Neural crest cell (in vitro differentiated cells): ENCODE results near the gene RETREG2. TPM values are rescaled to one million over a fixed set of nuclear protein-coding genes. Genes with fewer than 3 reads are reported as not detected.

Experiments
- DNase-seq: peaks from one replicate; pipeline ENCODE4 v3.0.0; 2021; ENCODE audit warnings: low read depth, mixed read lengths, low spot score
- H3K27ac Mint-ChIP-seq: one replicate; pipeline ENCODE4 v1.8.0; 2021; ENCODE audit warnings: mild to moderate bottlenecking, mixed read lengths; ENCODE audit not compliant: unreplicated experiment
- H3K27me3 Mint-ChIP-seq: 2 replicates; pipeline ENCODE4 v1.8.0; 2021; ENCODE audit warnings: low read depth, mild to moderate bottlenecking, mixed read lengths
- H3K36me3 Mint-ChIP-seq: 2 replicates; pipeline ENCODE4 v1.8.0; 2021; ENCODE audit warnings: low read depth, mild to moderate bottlenecking, mixed read lengths
- H3K4me1 Mint-ChIP-seq: 2 replicates; pipeline ENCODE4 v1.8.0; 2021; ENCODE audit warnings: mixed read lengths
- H3K4me3 Mint-ChIP-seq: one replicate; pipeline ENCODE4 v1.8.0; 2021; ENCODE audit warnings: mild to moderate bottlenecking, mixed read lengths
- H3K9me3 Mint-ChIP-seq: 2 replicates; pipeline ENCODE4 v1.8.0; 2021; ENCODE audit warnings: mixed read lengths
- total RNA-seq: library from RNA; stranded (reverse); gene quantifications from 2 replicates; pipeline ENCODE4 v1.2.1, GENCODE V29; 2021
- TF ChIP-seq, protein P1 (sequence below): fragments of 200-600 bp; sonication (generic); conservative IDR thresholded peaks from 2 replicates; pipeline ENCODE4 v1.5.0; 2021; ENCODE audit warnings: antibody characterized with exemption, mild to moderate bottlenecking

The RETREG2 gene
- total RNA-seq, 1 donor from 2014 or later, result 86.0 TPM

DNA sequence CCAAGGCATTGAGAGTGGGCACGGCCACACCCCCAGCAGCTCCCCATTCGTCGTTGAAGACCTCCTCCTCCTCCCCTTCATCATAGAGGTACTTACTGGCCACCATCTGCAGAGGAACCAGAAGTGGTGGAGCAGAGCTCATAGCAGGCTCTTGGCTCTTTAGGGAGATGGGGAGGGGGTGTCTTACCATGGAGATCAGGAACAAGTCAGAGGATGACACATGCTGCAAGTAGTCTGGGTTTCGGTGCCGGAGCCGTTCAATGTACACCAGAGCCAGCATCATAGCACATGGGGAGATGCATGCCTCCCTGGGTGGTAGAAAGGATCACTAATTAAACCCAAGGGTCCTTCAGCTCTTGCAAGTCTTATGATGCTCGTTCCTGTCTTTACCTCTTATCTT, 3.3 kb upstream of the RETREG2 start:
- H3K4me3 Mint-ChIP-seq, result peak overlapping the region; percentile 84
- H3K9me3 Mint-ChIP-seq, result no peaks in the 10 kb centered on the region
- TF ChIP-seq, protein P1, sequence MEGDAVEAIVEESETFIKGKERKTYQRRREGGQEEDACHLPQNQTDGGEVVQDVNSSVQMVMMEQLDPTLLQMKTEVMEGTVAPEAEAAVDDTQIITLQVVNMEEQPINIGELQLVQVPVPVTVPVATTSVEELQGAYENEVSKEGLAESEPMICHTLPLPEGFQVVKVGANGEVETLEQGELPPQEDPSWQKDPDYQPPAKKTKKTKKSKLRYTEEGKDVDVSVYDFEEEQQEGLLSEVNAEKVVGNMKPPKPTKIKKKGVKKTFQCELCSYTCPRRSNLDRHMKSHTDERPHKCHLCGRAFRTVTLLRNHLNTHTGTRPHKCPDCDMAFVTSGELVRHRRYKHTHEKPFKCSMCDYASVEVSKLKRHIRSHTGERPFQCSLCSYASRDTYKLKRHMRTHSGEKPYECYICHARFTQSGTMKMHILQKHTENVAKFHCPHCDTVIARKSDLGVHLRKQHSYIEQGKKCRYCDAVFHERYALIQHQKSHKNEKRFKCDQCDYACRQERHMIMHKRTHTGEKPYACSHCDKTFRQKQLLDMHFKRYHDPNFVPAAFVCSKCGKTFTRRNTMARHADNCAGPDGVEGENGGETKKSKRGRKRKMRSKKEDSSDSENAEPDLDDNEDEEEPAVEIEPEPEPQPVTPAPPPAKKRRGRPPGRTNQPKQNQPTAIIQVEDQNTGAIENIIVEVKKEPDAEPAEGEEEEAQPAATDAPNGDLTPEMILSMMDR, result no peak
- peaks cover 27% of the 10 kb centered on the region for H3K4me1 Mint-ChIP-seq
- no peaks in the 10 kb centered on the region for H3K27me3 Mint-ChIP-seq
- H3K27ac Mint-ChIP-seq, result no peak overlapping the region
- peaks cover 2% of the 10 kb centered on the region for H3K36me3 Mint-ChIP-seq
- DNase-seq, result no peak

DNA sequence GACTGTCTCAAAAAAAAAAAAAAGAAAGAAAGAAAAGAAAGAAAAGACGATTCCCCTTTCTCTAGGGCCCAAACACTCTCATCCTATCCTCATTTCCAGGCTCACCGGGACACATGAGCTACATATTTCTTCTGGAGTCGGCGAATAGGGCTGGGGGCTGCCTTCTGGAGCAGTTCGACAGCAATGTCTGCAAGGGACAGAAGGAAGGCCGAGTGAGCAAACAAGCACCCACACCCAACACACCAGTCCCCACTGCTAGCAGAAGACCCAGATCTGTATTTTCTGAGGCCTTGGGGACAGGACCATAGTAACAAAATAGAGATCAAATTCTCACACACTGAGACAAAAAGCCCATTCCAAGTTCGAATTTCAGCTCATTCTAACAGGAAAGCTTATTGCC, 2.6 kb upstream of the RETREG2 start:
- peak overlapping the region; percentile 84 for H3K4me3 Mint-ChIP-seq
- H3K27me3 Mint-ChIP-seq, result no peaks in the 10 kb centered on the region
- H3K4me1 Mint-ChIP-seq, result peaks cover 27% of the 10 kb centered on the region
- no peak overlapping the region for H3K27ac Mint-ChIP-seq
- TF ChIP-seq, protein P1, result no peak
- DNase-seq, result no peak
- H3K36me3 Mint-ChIP-seq, result peaks cover 2% of the 10 kb centered on the region
- H3K9me3 Mint-ChIP-seq, result no peaks in the 10 kb centered on the region

DNA sequence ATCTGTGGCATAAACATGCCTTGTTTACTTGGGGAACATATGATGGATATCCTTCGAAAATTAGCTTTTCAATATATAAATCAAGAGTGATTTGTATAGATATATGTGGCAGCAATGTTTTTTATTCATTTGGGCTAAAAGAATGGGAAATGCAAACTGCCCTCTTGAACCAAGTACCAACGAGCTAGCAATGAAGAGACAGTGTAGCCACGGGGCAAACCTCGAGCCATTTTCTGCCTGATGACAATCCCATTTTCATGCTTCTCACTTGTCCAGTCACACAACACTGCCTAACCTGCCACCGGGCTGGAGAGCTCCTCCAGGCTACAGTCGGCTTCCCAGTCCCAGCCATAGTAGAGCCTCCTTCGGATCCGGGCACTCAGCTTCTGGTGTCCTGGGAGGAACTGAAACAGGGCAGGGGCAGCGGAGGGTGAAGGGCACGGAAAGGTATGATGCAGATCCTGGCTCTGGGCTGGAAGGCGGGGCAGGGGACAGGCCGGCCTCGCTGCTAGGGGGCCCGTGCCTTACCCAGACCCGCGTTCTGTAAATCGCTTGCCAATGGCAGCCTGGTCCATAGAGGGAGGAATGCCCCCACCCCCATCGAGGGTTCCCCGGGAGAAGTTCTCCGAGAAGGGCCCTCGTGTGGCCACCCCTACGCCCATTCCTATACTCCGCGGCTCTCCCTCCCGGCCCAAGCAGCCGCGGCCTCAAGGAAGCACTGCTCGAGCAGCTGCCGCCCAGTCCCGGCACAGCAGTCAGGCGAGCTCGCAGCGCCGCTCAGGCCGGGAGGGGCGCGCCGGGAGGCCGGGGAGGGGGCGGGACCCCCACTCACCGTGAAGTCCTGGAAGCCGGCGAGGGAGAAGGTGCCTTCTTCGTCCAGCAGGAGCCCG, 1.9 kb upstream of the RETREG2 start:
- Mint-ChIP-seq H3K9me3 (no peaks in the 10 kb centered on the region), H3K27me3 (no peaks in the 10 kb centered on the region)

DNA sequence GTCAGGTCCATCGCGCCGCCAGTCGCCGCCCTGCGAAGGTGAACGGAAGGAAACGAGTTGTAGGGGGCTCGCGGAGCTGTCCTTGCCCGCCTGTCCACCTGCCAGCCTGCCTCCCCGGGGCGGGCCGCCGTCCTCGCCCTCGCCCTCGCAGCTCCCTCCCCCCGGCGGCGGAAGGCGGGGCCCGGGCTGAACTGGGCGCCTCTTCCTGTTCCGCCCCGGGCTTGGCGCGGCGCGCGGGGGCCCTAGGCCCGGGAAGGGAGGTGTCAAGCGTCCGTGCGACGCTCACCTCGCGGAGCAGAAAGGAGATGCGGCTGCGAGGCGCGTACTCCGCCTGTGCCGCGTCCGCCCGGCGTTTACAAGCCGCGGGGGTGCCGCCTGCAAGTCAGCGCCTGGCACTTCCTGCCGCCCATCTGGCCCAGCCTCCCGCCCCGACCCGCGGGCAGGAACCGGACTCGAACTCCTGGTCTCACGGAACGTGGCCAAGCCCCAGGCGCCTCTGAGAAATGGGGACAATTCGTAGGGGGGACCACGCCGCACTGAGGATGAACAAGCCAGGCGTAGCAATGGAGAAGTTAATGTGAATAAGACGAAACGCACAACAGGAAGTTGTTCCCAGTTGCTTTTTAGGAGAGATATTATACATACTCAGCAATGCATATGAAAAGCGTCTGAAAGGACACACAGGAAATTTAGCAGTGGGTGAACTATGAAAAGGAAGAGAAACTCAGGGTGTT, 1.1 kb upstream of the RETREG2 start, which contains the start of gene CNPPD1:
TSS of gene CNPPD1 (minus strand) at position 108 of the 734 bp plus-strand sequence. CDS start at position 11, 97 bp downstream.
- peaks cover 27% of the 10 kb centered on the region for H3K4me1 Mint-ChIP-seq
- no peaks in the 10 kb centered on the region for H3K27me3 Mint-ChIP-seq
- H3K4me3 Mint-ChIP-seq, result peak within 1 kb of the TSS; percentile 95
- H3K36me3 Mint-ChIP-seq, result no peaks in the 10 kb centered on the region
- peak; percentile 61 for DNase-seq
- H3K9me3 Mint-ChIP-seq, result no peaks in the 10 kb centered on the region
- TF ChIP-seq, protein P1, result no peak
- H3K27ac Mint-ChIP-seq, result peak within 1 kb of the TSS; percentile 93

More for the DNA sequence above, 1.9 kb upstream of the RETREG2 start:
- DNase-seq, result no peak
- Mint-ChIP-seq H3K36me3 (peaks cover 2% of the 10 kb centered on the region), H3K4me1 (peaks cover 27% of the 10 kb centered on the region), H3K4me3 (peak overlapping the region; percentile 84), H3K27ac (no peak overlapping the region)
- TF ChIP-seq, protein P1, result peak; percentile 43

DNA sequence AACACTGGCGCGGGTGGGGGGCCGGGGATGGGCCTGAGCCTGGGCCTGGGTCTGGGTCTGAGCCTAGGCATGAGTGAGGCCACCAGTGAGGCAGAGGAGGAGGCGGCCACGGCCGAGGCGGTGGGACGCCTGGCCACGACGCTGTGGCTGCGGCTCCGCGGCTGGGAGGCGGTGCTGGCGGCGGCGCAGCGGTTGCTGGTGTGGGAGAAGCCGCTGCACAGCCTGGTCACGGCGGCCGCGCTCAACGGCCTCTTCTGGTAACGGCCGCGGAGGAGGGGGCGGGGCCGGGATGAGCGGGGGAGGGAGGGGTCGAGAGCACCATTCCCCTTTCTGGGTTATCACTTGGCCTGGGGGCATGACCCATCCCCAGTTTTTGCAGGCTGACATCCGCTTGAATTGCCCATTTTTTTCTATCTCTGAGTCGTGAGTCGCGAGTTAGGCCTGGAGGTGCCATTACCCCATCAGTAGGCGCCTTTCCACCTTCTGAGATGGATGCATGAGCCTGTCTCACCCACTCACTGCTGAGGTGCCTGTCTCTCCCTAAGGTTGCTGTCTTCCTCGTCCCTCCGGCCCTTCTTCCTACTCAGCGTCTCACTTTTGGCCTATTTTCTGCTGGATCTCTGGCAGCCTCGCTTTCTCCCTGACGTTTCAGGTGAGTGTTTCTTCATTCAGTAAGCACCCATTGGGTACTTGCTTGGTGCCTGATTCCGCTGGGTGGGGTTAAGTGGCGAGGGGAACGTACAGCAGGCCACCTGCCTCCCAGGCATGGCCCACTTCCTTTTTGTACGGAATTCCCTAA, 501 bp downstream of the RETREG2 start:
- Mint-ChIP-seq H3K9me3 (no peaks in the 10 kb centered on the region), H3K4me1 (peaks cover 27% of the 10 kb centered on the region), H3K27me3 (no peaks in the 10 kb centered on the region), H3K27ac (peak overlapping the region; percentile 90), H3K36me3 (peaks cover 3% of the 10 kb centered on the region), H3K4me3 (peak overlapping the region; percentile 89)
- TF ChIP-seq, protein P1, result peak; percentile 9
- DNase-seq, result no peak
